Neural progenitor cell (in vitro differentiated cells): ENCODE measurements around the gene LMCD1. TPM values are rescaled to one million over a fixed set of nuclear protein-coding genes. Genes with fewer than 3 reads are reported as not detected.

ENCODE experiments used
- DNase-seq: peaks from one replicate; pipeline ENCODE4 v3.0.0-alpha.2; 2016; ENCODE audit warnings: low spot score
- H2AFZ ChIP-seq: fragments of 200-600 bp; sonication (generic); replicated peaks from 2 replicates; pipeline ENCODE4 v1.6.1; 2016; ENCODE audit warnings: antibody characterized with exemption
- H3F3A ChIP-seq: fragments of 200-600 bp; sonication (generic); 2 replicates; pipeline ENCODE4 v1.6.1; 2016; ENCODE audit warnings: antibody characterized with exemption, low read depth
- H3K27ac ChIP-seq: fragments of 200-600 bp; sonication (generic); 2 replicates; pipeline ENCODE4 v1.5.1; 2016; ENCODE audit warnings: mild to moderate bottlenecking
- H3K27me3 ChIP-seq: fragments of 200-600 bp; sonication (generic); 2 replicates; pipeline ENCODE4 v1.6.1; 2016; ENCODE audit warnings: mild to moderate bottlenecking, moderate library complexity
- H3K36me3 ChIP-seq: fragments of 200-600 bp; sonication (generic); 2 replicates; pipeline ENCODE4 v1.5.1; 2016
- H3K4me1 ChIP-seq: fragments of 200-600 bp; sonication (generic); 2 replicates; pipeline ENCODE4 v1.6.1; 2016; ENCODE audit warnings: mixed run types
- H3K4me2 ChIP-seq: fragments of 200-600 bp; sonication (generic); 2 replicates; pipeline ENCODE4 v1.6.1; 2016
- H3K4me3 ChIP-seq: fragments of 200-600 bp; sonication (generic); 2 replicates; pipeline ENCODE4 v1.5.1; 2016
- H3K79me2 ChIP-seq: fragments of 200-600 bp; sonication (generic); 2 replicates; pipeline ENCODE4 v1.6.1; 2016; ENCODE audit warnings: low read depth
- H3K9ac ChIP-seq: fragments of 200-600 bp; sonication (generic); 2 replicates; pipeline ENCODE4 v1.6.1; 2016
- H3K9me3 ChIP-seq: fragments of 200-600 bp; sonication (generic); 2 replicates; pipeline ENCODE4 v1.5.1; 2016; ENCODE audit warnings: low read depth
- H4K20me1 ChIP-seq: fragments of 200-600 bp; sonication (generic); 2 replicates; pipeline ENCODE4 v1.6.1; 2016; ENCODE audit warnings: low read depth
- H3K27ac Mint-ChIP-seq: 3 replicates; pipeline ENCODE4 v1.8.0; 2021; ENCODE audit warnings: mixed read lengths
- H3K27me3 Mint-ChIP-seq: 2 replicates; pipeline ENCODE4 v1.8.0; 2022; ENCODE audit warnings: low read depth, mild to moderate bottlenecking, inconsistent platforms, moderate library complexity, mixed read lengths; ENCODE audit not compliant: insufficient read depth
- H3K36me3 Mint-ChIP-seq: 3 replicates; pipeline ENCODE4 v1.8.0; 2021; ENCODE audit warnings: mixed read lengths
- H3K4me1 Mint-ChIP-seq: 3 replicates; pipeline ENCODE4 v1.8.0; 2021; ENCODE audit warnings: mixed read lengths
- H3K4me3 Mint-ChIP-seq: 3 replicates; pipeline ENCODE4 v1.8.0; 2021; ENCODE audit warnings: mild to moderate bottlenecking, moderate library complexity, mixed read lengths
- H3K9me3 Mint-ChIP-seq: 3 replicates; pipeline ENCODE4 v1.8.0; 2020; ENCODE audit warnings: mixed read lengths
- CTCF ChIP-seq: fragments of 200-600 bp; sonication (generic); IDR thresholded peaks from 2 replicates; pipeline ENCODE4 v1.5.1; 2017; ENCODE audit warnings: antibody characterized with exemption, mild to moderate bottlenecking
- EZH2 ChIP-seq: fragments of 200-600 bp; sonication (generic); IDR thresholded peaks from 2 replicates; pipeline ENCODE4 v1.6.1; 2017; ENCODE audit warnings: antibody characterized with exemption, mild to moderate bottlenecking, moderate library complexity
- EZH2phosphoT487 ChIP-seq: fragments of 200-600 bp; sonication (generic); IDR thresholded peaks from 2 replicates; pipeline ENCODE4 v1.6.1; 2017; ENCODE audit warnings: antibody characterized with exemption
- total RNA-seq: library from RNA; depleted of rRNA; stranded (reverse); fragments of >200 nt; gene quantifications from 2 replicates; pipeline ENCODE4 v1.2.3, GENCODE V29; 2015; ENCODE audit warnings: low replicate concordance

LMCD1 gene
- total RNA-seq, 1 donor from 2014 or later, result not detected

GRCh38 chr3:8516047-8516661 lies 14.5 kb downstream of the LMCD1 start:
- Mint-ChIP-seq H3K4me1 (peaks cover 10% of the 10 kb centered on the region), H3K36me3 (peaks cover 14% of the 10 kb centered on the region), H3K4me3 (no peak overlapping the region), H3K9me3 (peaks cover 2% of the 10 kb centered on the region), H3K27ac (no peak overlapping the region), H3K27me3 (no peaks in the 10 kb centered on the region)
- no peak for TF ChIP-seq CTCF
- TF ChIP-seq EZH2phosphoT487, result no peak
- no peak for TF ChIP-seq EZH2
- Histone ChIP-seq H3K4me2 (no peak overlapping the region), H3K27me3 (no peaks in the 10 kb centered on the region), H2AFZ (no peak overlapping the region), H3K79me2 (no peaks in the 10 kb centered on the region), H4K20me1 (no peaks in the 10 kb centered on the region), H3K4me1 (peaks cover 18% of the 10 kb centered on the region), H3F3A (peaks cover 8% of the 10 kb centered on the region), H3K4me3 (no peak overlapping the region), H3K36me3 (no peaks in the 10 kb centered on the region), H3K9me3 (no peaks in the 10 kb centered on the region), H3K27ac (no peak overlapping the region), H3K9ac (no peak overlapping the region)
- DNase-seq, result no peak

- Mint-ChIP-seq H3K36me3 (peaks cover 17% of the 10 kb centered on the region), H3K4me3 (no peak overlapping the region), H3K9me3 (peaks cover 3% of the 10 kb centered on the region), H3K4me1 (peaks cover 17% of the 10 kb centered on the region), H3K27me3 (no peaks in the 10 kb centered on the region), H3K27ac (no peak overlapping the region)
- Histone ChIP-seq H3K79me2 (no peaks in the 10 kb centered on the region), H3K36me3 (no peaks in the 10 kb centered on the region), H3K9ac (no peak overlapping the region), H3K9me3 (no peaks in the 10 kb centered on the region), H3K27me3 (no peaks in the 10 kb centered on the region), H4K20me1 (no peaks in the 10 kb centered on the region), H3F3A (peaks cover 8% of the 10 kb centered on the region), H3K4me1 (peaks cover 18% of the 10 kb centered on the region), H2AFZ (no peak overlapping the region), H3K4me2 (no peak overlapping the region), H3K4me3 (no peak overlapping the region), H3K27ac (no peak overlapping the region)
- TF ChIP-seq CTCF, result no peak
- no peak for TF ChIP-seq EZH2phosphoT487
- no peak for TF ChIP-seq EZH2
- no peak for DNase-seq
Measured at GRCh38 chr3:8516783-8517182, 15.2 kb downstream of the LMCD1 start.

- no peaks in the 10 kb centered on the region for H3K79me2 ChIP-seq
- no peaks in the 10 kb centered on the region for H3K9me3 ChIP-seq
- no peak overlapping the region for H3K4me2 ChIP-seq
- H3K4me3 ChIP-seq, result no peak overlapping the region
- Mint-ChIP-seq H3K4me3 (no peak overlapping the region), H3K27me3 (no peaks in the 10 kb centered on the region), H3K9me3 (peaks cover 3% of the 10 kb centered on the region), H3K36me3 (peaks cover 17% of the 10 kb centered on the region), H3K4me1 (peaks cover 24% of the 10 kb centered on the region), H3K27ac (no peak overlapping the region)
- no peaks in the 10 kb centered on the region for H3K27me3 ChIP-seq
- no peaks in the 10 kb centered on the region for H4K20me1 ChIP-seq
- no peak overlapping the region for H2AFZ ChIP-seq
- no peak for DNase-seq
- peaks cover 8% of the 10 kb centered on the region for H3F3A ChIP-seq
- no peaks in the 10 kb centered on the region for H3K36me3 ChIP-seq
- H3K27ac ChIP-seq, result no peak overlapping the region
- H3K4me1 ChIP-seq, result peaks cover 18% of the 10 kb centered on the region
- no peak for TF ChIP-seq EZH2
- H3K9ac ChIP-seq, result no peak overlapping the region
Measured at GRCh38 chr3:8517487-8517886, 15.9 kb downstream of the LMCD1 start.

- Histone ChIP-seq H3K9ac (no peak overlapping the region), H3K4me1 (peaks cover 18% of the 10 kb centered on the region), H3K4me2 (no peak overlapping the region), H2AFZ (no peak overlapping the region), H3K27me3 (no peaks in the 10 kb centered on the region), H3K4me3 (no peak overlapping the region), H3K79me2 (no peaks in the 10 kb centered on the region), H3K9me3 (no peaks in the 10 kb centered on the region), H3F3A (peaks cover 8% of the 10 kb centered on the region), H3K36me3 (no peaks in the 10 kb centered on the region), H4K20me1 (no peaks in the 10 kb centered on the region), H3K27ac (no peak overlapping the region)
- Mint-ChIP-seq H3K4me1 (peaks cover 24% of the 10 kb centered on the region), H3K27me3 (no peaks in the 10 kb centered on the region), H3K4me3 (no peak overlapping the region), H3K9me3 (peaks cover 3% of the 10 kb centered on the region), H3K27ac (no peak overlapping the region), H3K36me3 (peaks cover 16% of the 10 kb centered on the region)
- DNase-seq, result no peak
- no peak for TF ChIP-seq EZH2phosphoT487
- no peak for TF ChIP-seq EZH2
- no peak for TF ChIP-seq CTCF
Measured at GRCh38 chr3:8518138-8518537, 16.5 kb downstream of the LMCD1 start.
